HepG2 (cell line): ENCODE measurements around the gene ANKRD53. TPM values are rescaled to one million over a fixed set of nuclear protein-coding genes. Genes with fewer than 3 reads are reported as not detected.

ENCODE experiments used
- CEBPB ChIP-seq: IDR thresholded peaks from 2 replicates; pipeline ENCODE4 v1.6.1; 2011; ENCODE audit warnings: low read depth, low read length, improper control_type of control experiment, borderline replicate concordance
- FUBP1 ChIP-seq: sonication (generic); formaldehyde crosslinking; IDR thresholded peaks from 2 replicates; pipeline ENCODE4 v1.5.1; 2020; ENCODE audit warnings: missing genetic modification reagents, mild to moderate bottlenecking, borderline replicate concordance
- GABPB1 ChIP-seq: IDR thresholded peaks from 2 replicates; pipeline ENCODE4 v1.6.1; 2016; ENCODE audit warnings: mild to moderate bottlenecking, missing genetic modification reagents, moderate library complexity, missing compliant biosample characterization
- HMGXB4 ChIP-seq, 2 experiments: sonication (generic) in 1 of 2; formaldehyde crosslinking in 1 of 2; IDR thresholded peaks; 2 replicates each; pipeline versions ENCODE4 v1.4.0 to v1.6.1; 2018 to 2020; ENCODE audit warnings: missing genetic modification reagents in 2 of 2, borderline replicate concordance in 1 of 2, low read depth in 1 of 2, mild to moderate bottlenecking in 1 of 2, missing biosample characterization in 1 of 2
- KAT8 ChIP-seq: IDR thresholded peaks from 2 replicates; pipeline ENCODE4 v1.6.1; 2016; ENCODE audit warnings: missing genetic modification reagents, missing compliant biosample characterization
- SNAPC4 ChIP-seq: sonication (generic); formaldehyde crosslinking; IDR thresholded peaks from 2 replicates; pipeline ENCODE4 v1.4.0; 2020; ENCODE audit warnings: mild to moderate bottlenecking, missing genetic modification reagents
- STAT6 ChIP-seq: sonication (generic); formaldehyde crosslinking; IDR thresholded peaks from 2 replicates; pipeline ENCODE4 v1.4.0; 2020; ENCODE audit warnings: missing genetic modification reagents, mild to moderate bottlenecking, borderline replicate concordance
- UBTF ChIP-seq: sonication (generic); formaldehyde crosslinking; IDR thresholded peaks from 2 replicates; pipeline ENCODE4 v1.4.0; 2020; ENCODE audit warnings: mild to moderate bottlenecking, missing genetic modification reagents
- ZNF343 ChIP-seq: sonication (generic); formaldehyde crosslinking; IDR thresholded peaks from 2 replicates; pipeline ENCODE4 v1.4.0; 2020; ENCODE audit warnings: mild to moderate bottlenecking, missing genetic modification reagents
- ZNF768 ChIP-seq: sonication (generic); formaldehyde crosslinking; IDR thresholded peaks from 2 replicates; pipeline ENCODE4 v1.4.0; 2020; ENCODE audit warnings: missing genetic modification reagents
- ZSCAN31 ChIP-seq: sonication (generic); formaldehyde crosslinking; IDR thresholded peaks from 2 replicates; pipeline ENCODE4 v1.5.0; 2020; ENCODE audit warnings: low read depth, mild to moderate bottlenecking, missing genetic modification reagents
- polyA plus RNA-seq, 8 experiments: library from polyadenylated mRNA; depleted of rRNA in 3 of 8; stranded (reverse) in 7 of 8; unstranded in 1 of 8; fragments of >200 nt; fragmentation: Illumina TruSeq in 4 of 8; extraction: Trizol in 4 of 8; gene quantifications; 2 replicates each; pipeline versions ENCODE4 v1.2.1 to v1.2.3, GENCODE V29; 2011 to 2016; ENCODE audit warnings: low read depth in 4 of 8, missing spikeins in 1 of 8, mixed read lengths in 1 of 8; ENCODE audit not compliant: insufficient read depth in 1 of 8
- total RNA-seq, 5 experiments: library from RNA; depleted of rRNA; stranded (reverse); fragments of >200 nt; fragmentation: Illumina TruSeq; extraction: Trizol; gene quantifications; 2 replicates each; pipeline ENCODE4 v1.2.3, GENCODE V29; 2016; ENCODE audit warnings: low read depth in 1 of 5

Gene ANKRD53
- total and polyA plus RNA-seq, 2 of the 13 experiments (the other 11 are each of a cell fraction or from before 2014, with no cell fraction given), result 0.15 TPM; not detected in 1

GRCh38 chr2:71006955-71007799 lies 28.7 kb downstream of the ANKRD53 start (continued):
- TF ChIP-seq FUBP1 (no peak), UBTF (peak; percentile 35; the same call in 1 of the 2 replicates), CEBPB (peak; percentile 15; the same call in 1 of the 2 replicates), STAT6 (no peak), ZSCAN31 (CRISPR knock-in tag) (0 out of 2 replicates have a peak, but pooled peaks have one; percentile 41), ZNF768 (CRISPR knock-in tag) (peak; percentile 41; the same call in 1 of the 2 replicates), HMGXB4 (CRISPR knock-in tag; IDR thresholded peaks at IDR 0.05; ENCODE audit: borderline replicate concordance in 1 of 2, low read depth in 1 of 2) (peak; percentile 37 to 39; a peak in 2 of 4 replicates), ZNF343 (0 out of 2 replicates have a peak, but pooled peaks have one; percentile 39), GABPB1 (peak; percentile 44; the same call in 1 of the 2 replicates), KAT8 (CRISPR knock-in tag) (0 out of 2 replicates have a peak, but pooled peaks have one; percentile 21), SNAPC4 (CRISPR knock-in tag) (no peak)
